Motor neuron (in vitro differentiated cells): Measurements from ENCODE around the gene ORAI2. TPM values are rescaled to one million over a fixed set of nuclear protein-coding genes. Genes with fewer than 3 reads are reported as not detected.
A peak's percentile ranks its signal among the peaks of the same experiment; 100 is the strongest.

Source experiments
- ATAC-seq, 8 experiments: fragments of 200-7000 bp; cut with Tn5 transposase; replicated peaks in 6 of 8; 2 replicates each; pipeline ENCODE4 v1.8.0; 2021; ENCODE audit warnings: mild to moderate bottlenecking in 8 of 8, moderate library complexity in 8 of 8
- H3K27ac ChIP-seq, 2 donors: fragments of 250-450 bp; sonication (Bioruptor Pico); 2 replicates each; pipeline ENCODE4 v1.9.0; 2021; ENCODE audit warnings: antibody characterized with exemption in 2 of 2, mild to moderate bottlenecking in 2 of 2, moderate library complexity in 1 of 2
- H3K4me1 ChIP-seq, 2 donors: fragments of 250-450 bp; sonication (Bioruptor Pico); replicated peaks in 1 of 2; 2 replicates each; pipeline ENCODE4 v1.6.1; 2021; ENCODE audit warnings: antibody characterized with exemption in 2 of 2, mild to moderate bottlenecking in 2 of 2, moderate library complexity in 1 of 2
- H3K4me3 ChIP-seq, 5 donors: fragments of 250-450 bp; sonication (Bioruptor Pico); 2 replicates each; pipeline ENCODE4 v1.9.0; 2021; ENCODE audit warnings: antibody characterized with exemption in 5 of 5, mild to moderate bottlenecking in 5 of 5, moderate library complexity in 4 of 5
- WGBS, 10 experiments: fragments of 450-650 bp; shearing (Covaris generic); methylation state at CpG; one replicate each; pipeline ENCODE4 v1.0.0; 2022; 5-methylcytosine and 5-hydroxymethylcytosine counted together
- in situ Hi-C, 9 experiments: fragments of 400-800 bp; cut with MboI; loops; one replicate each; pipeline ENCODE4 v1.15.0; 2021; ENCODE audit warnings: low sequenced_read_pairs in 9 of 9, low pct_unique_long_range_greater_than_20kb in 2 of 9; ENCODE audit not compliant: unreplicated experiment in 9 of 9
- total RNA-seq, 8 experiments: library from RNA; unstranded; fragments of 300-600 nt; gene quantifications; 2 replicates each; pipeline versions ENCODE4 v1.2.3 to v1.2.4, GENCODE V29; 2022

Gene ORAI2
- total RNA-seq = 10 to 100 TPM in 6 of 8 experiments, 1 to 10 TPM in 2; 5.4 to 45.0 (median 21.4) TPM

DNA sequence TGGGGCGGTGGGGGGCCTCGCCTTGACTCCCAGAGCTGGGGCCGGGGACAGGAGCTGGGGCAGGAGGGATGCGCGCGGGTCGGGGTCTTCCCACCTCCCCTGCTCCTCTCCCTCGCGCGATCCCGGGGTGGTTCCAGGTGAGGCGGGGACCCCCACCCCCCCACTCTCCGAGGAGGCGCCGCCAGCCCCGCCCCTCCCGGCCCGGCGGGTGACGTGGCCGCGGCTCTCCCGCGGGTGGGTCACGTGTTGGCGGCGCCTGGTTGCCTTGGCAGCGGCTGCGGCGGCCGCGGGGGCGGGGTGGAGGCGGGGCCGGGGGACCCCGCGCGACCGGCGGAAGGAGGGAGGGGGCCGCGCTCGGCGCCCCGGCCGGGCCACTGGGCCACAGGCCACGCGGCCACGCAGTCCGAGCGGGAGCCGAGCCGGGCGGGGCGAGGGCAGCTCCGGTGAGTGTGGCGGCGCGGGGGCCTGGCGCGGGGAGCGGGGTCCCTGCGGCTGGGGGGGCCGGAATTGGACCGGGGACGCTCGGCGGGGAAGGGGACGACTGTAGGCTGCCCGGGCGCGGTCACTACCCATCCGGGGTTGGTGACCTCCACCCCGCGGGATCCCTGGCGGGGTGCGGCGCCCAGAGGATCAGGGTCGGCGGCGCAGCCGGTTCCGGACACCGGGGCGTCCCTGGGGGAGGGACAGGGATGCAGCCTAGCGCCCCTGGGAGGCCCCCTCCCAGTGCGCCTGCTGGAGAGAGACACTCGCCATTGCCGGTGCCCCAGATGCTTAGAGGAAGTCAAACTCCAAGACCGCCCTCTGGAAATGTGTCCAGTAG is at the start of gene ORAI2:
TSS of gene ORAI2 (plus strand) at position 357 of the 820 bp plus-strand sequence. CDS start 5,382 bp downstream, outside the sequence.
- H3K4me1 ChIP-seq = peaks cover 23 to 27% of the 10 kb centered on the region in 2 donors
- peak within 1 kb of the TSS; percentile 62 to 87 (median 75) for H3K4me3 ChIP-seq
- WGBS, 10 experiments = 0% methylated on average over 1 of the region's 90 CpGs; no CpG with 5 or more reads in 9 of the 10 experiments
- peak; percentile 71 to 86 (median 81) for ATAC-seq
- in situ Hi-C loops = no loop called here
- H3K27ac ChIP-seq = peak within 1 kb of the TSS; percentile 82 to 91

GRCh38 chr7:102387064-102387463 is 46.3 kb upstream of the ORAI2 start:
- peak in 1 of 8 experiments; percentile 10 for ATAC-seq
- H3K27ac ChIP-seq = no peak overlapping the region
- H3K4me3 ChIP-seq = no peak overlapping the region
- no peaks in the 10 kb centered on the region for H3K4me1 ChIP-seq
- WGBS, 10 experiments = 82 to 100% (median 95%) methylated on average over 1 to 5 of the region's 6 CpGs; no CpG with 5 or more reads in 4 of the 10 experiments
- in situ Hi-C loops = loop anchor here in 4 of 9 experiments (10.0 to 25.0 kb wide), 2 partner anchors 100 to 102 kb away; partner anchors contain the start of gene SH2B2 (in 4 of the 4)

GRCh38 chr7:102389810-102390209 is 43.6 kb upstream of the ORAI2 start:
- Histone ChIP-seq H3K27ac (no peak overlapping the region), H3K4me3 (no peak overlapping the region), H3K4me1 (no peaks in the 10 kb centered on the region)
- no peak for ATAC-seq
- in situ Hi-C loops = loop anchor here in 5 of 9 experiments (10.0 to 25.0 kb wide), 2 partner anchors 103 to 105 kb away; partner anchors contain the start of gene SH2B2 (in 5 of the 5)
- WGBS, 10 experiments = 0 to 100% (median 92%) methylated on average over 1 to 3 of the region's 3 CpGs

GRCh38 chr7:102390697-102391484 is 42.5 kb upstream of the ORAI2 start:
- ATAC-seq = peak; percentile 58 to 96 (median 70)
- 67 to 100% (median 83%) methylated on average over 1 to 3 of the region's 12 CpGs; no CpG with 5 or more reads in 3 of the 10 experiments for WGBS, 10 experiments
- no peak overlapping the region for H3K4me3 ChIP-seq
- no peaks in the 10 kb centered on the region for H3K4me1 ChIP-seq
- in situ Hi-C loops = loop anchor here in 4 of 9 experiments (10.0 to 25.0 kb wide), 2 partner anchors 104 to 106 kb away; partner anchors contain the start of gene SH2B2 (in 4 of the 4)
- no peak overlapping the region for H3K27ac ChIP-seq

DNA sequence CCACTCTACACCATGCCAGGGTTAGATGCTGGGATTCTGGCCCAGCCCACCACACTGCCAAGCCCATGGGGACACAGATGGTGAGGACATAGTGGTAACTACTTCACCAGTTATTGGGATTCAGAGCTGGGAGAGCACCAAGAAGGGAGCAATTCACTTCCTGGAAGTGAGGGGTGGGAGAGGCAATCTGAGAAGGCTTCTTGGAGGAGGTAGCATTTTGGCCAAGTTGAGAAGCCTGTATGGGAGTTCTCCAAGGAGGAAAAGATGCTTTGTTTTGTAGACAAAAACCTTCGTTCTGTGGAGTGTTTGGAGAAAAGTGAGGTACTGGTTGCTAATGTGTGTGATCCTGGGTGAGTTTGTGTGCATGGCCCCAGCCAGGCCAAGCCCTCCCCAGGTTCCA is 41.0 kb upstream of the ORAI2 start:
- Histone ChIP-seq H3K4me1 (peaks cover 4% of the 10 kb centered on the region in 2 donors), H3K4me3 (no peak overlapping the region), H3K27ac (no peak overlapping the region)
- WGBS, 10 experiments = 80 to 100% (median 83%) methylated on average over 1 of the region's 1 CpG; no CpG with 5 or more reads in 6 of the 10 experiments
- in situ Hi-C loops = loop anchor here in 4 of 9 experiments (10.0 to 25.0 kb wide), 2 partner anchors 105 to 108 kb away; partner anchors contain the start of gene SH2B2 (in 4 of the 4)
- no peak for ATAC-seq

- no peak for ATAC-seq
- in situ Hi-C loops = loop anchor here in 4 of 9 experiments (10.0 to 25.0 kb wide), 2 partner anchors 106 to 109 kb away; partner anchors contain the start of gene SH2B2 (in 4 of the 4)
- Histone ChIP-seq H3K4me3 (no peak overlapping the region), H3K4me1 (peaks cover 6 to 7% of the 10 kb centered on the region in 2 donors), H3K27ac (no peak overlapping the region)
- 86 to 100% (median 93%) methylated on average over 3 to 8 of the region's 9 CpGs; no CpG with 5 or more reads in 1 of the 10 experiments for WGBS, 10 experiments
These were observed 39.9 kb upstream of the ORAI2 start for GRCh38 chr7:102393467-102393866.

- in situ Hi-C loops = loop anchor here in 4 of 9 experiments (10.0 to 25.0 kb wide), 2 partner anchors 108 to 111 kb away; partner anchors contain the start of gene SH2B2 (in 4 of the 4)
- H3K4me1 ChIP-seq = peaks cover 6 to 7% of the 10 kb centered on the region in 2 donors
- ATAC-seq = peak in 5 of 8 experiments; percentile 10 to 42 (median 37)
- 2 to 35% (median 15%) methylated on average over 1 to 9 of the region's 9 CpGs; no CpG with 5 or more reads in 2 of the 10 experiments for WGBS, 10 experiments
- H3K4me3 ChIP-seq = peak overlapping the region; percentile 64 to 100 (median 66)
- H3K27ac ChIP-seq = peak overlapping the region; percentile 90 to 96
These were observed 37.8 kb upstream of the ORAI2 start for GRCh38 chr7:102395592-102395872.

DNA sequence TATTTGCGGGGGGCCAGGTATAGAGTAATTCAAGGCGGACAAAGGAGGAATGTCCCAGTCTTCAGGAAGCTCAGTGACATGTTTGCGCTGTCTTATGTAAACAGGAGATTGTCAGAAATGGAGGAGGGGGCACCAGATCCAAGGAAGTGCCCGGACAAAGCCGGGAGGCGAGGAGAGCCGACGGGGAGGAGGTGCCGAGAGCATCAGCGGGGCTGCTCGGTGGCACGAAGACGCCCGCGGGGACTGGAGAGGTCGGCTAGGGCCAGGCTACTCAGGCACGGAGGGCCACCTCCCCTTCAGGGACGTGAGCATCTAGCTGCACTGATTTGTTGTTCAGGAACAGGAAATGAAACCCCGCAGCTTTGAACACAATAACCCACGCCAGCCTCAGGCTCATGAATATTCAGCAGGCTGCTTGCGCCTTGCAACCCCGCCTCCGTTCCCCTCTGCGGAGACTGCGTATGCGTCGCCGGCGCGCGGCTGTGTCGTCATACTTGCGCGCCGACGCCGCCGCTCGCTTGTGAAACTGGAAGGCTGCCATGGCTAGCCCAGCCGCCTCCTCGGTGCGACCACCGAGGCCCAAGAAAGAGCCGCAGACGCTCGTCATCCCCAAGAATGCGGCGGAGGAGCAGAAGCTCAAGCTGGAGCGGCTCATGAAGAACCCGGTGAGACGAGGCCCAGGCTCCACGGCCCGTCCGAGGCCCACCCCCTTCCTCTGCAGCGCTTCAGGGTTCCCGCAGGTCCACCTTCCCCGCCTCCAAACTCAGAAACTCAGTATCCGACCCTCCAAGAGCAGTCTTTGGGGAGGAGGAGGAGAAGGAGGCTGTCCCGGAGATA is 37.3 kb upstream of the ORAI2 start, which contains the start of gene PRKRIP1:
TSS of gene PRKRIP1 (plus strand) at position 491 of the 837 bp plus-strand sequence. CDS start at position 540, 49 bp downstream.
- 0 to 3% (median 0%) methylated on average over 1 to 32 of the region's 59 CpGs; no CpG with 5 or more reads in 3 of the 10 experiments for WGBS, 10 experiments
- in situ Hi-C loops = loop anchor here in 4 of 9 experiments (10.0 to 25.0 kb wide), 2 partner anchors 109 to 111 kb away; partner anchors contain the start of gene SH2B2 (in 4 of the 4)
- H3K4me1 ChIP-seq = peaks cover 6 to 7% of the 10 kb centered on the region in 2 donors

DNA sequence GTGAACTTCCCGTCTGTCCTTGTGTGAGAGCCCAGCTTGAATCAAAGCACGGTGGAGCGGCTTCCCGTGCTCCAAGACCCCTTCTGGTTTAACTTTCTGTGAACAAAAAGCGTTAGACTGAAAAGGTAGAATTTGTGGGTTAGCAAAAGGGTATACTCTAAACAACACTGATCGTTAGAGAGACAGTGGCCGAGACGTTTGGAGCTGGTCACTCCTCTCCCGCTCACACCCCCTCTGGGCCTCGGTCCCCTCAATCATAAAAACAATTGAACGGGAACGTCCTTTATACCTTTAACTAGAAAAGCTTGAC is 36.7 kb upstream of the ORAI2 start:
- Histone ChIP-seq H3K4me1 (peaks cover 6 to 7% of the 10 kb centered on the region in 2 donors), H3K4me3 (peak overlapping the region; percentile 64 to 100 (median 66)), H3K27ac (peak overlapping the region; percentile 69 to 85)
- 0 to 5% (median 0%) methylated on average over 1 to 8 of the region's 12 CpGs; no CpG with 5 or more reads in 2 of the 10 experiments for WGBS, 10 experiments
- in situ Hi-C loops = loop anchor here in 4 of 9 experiments (10.0 to 25.0 kb wide), 2 partner anchors 109 to 112 kb away; partner anchors contain the start of gene SH2B2 (in 4 of the 4)
- peak in 2 of 8 experiments; percentile 1 to 6 for ATAC-seq

More for the DNA sequence above, 37.3 kb upstream of the ORAI2 start, which contains the start of gene PRKRIP1:
- peak; percentile 93 to 99 (median 98) for ATAC-seq
- H3K27ac ChIP-seq = peak within 1 kb of the TSS; percentile 90 to 96
- peak within 1 kb of the TSS; percentile 64 to 100 (median 66) for H3K4me3 ChIP-seq

GRCh38 chr7:102398543-102398942 is 34.8 kb upstream of the ORAI2 start:
- H3K4me1 ChIP-seq = peaks cover 6 to 7% of the 10 kb centered on the region in 2 donors
- in situ Hi-C loops = loop anchor here in 4 of 9 experiments (10.0 to 25.0 kb wide), 2 partner anchors 111 to 114 kb away; partner anchors contain the start of gene SH2B2 (in 4 of the 4)
- 80 to 99% (median 95%) methylated on average over 2 to 8 of the region's 8 CpGs; no CpG with 5 or more reads in 1 of the 10 experiments for WGBS, 10 experiments
- H3K4me3 ChIP-seq = no peak overlapping the region
- ATAC-seq = no peak
- no peak overlapping the region for H3K27ac ChIP-seq

- Histone ChIP-seq H3K4me1 (peaks cover 12 to 14% of the 10 kb centered on the region in 2 donors), H3K27ac (no peak overlapping the region), H3K4me3 (no peak overlapping the region)
- no peak for ATAC-seq
- in situ Hi-C loops = no loop called here
- 75 to 100% (median 94%) methylated on average over 2 to 5 of the region's 5 CpGs; no CpG with 5 or more reads in 2 of the 10 experiments for WGBS, 10 experiments
These were observed 33.0 kb upstream of the ORAI2 start for GRCh38 chr7:102400360-102400759.
